NCI-H187 (cell line): ENCODE results near the gene APOM.

Experiments used
- DNase-seq, 2 experiments: peaks; one replicate each; lab custom pipeline; 2025; lab: John Stamatoyannopoulos, UW

The APOM gene

GRCh38 chr6:31680226-31681134, 24.8 kb downstream of the APOM start, which contains the start of gene LY6G5C:
Gene LY6G5C (minus strand): TSS chr6:31681067. CDS start chr6:31680373, 694 bp downstream.
- peak; percentile 18 to 60 for DNase-seq

- DNase-seq: peak in 1 of 2 experiments; percentile 3
Observed at GRCh38 chr6:31681135-31681671, 25.5 kb downstream of the APOM start.

GRCh38 chr6:31683591-31683990, 27.9 kb downstream of the APOM start:
- no peak for DNase-seq

- DNase-seq: no peak
Observed at GRCh38 chr6:31686483-31686882, 30.8 kb downstream of the APOM start.

- DNase-seq: no peak
Observed at GRCh38 chr6:31687321-31687720, 31.6 kb downstream of the APOM start.

GRCh38 chr6:31687860-31688693, 32.4 kb downstream of the APOM start:
- no peak for DNase-seq

- no peak for DNase-seq
Observed at GRCh38 chr6:31689249-31690110, 33.8 kb downstream of the APOM start.

- DNase-seq: no peak
Observed at GRCh38 chr6:31690231-31691077, 34.8 kb downstream of the APOM start.

- no peak for DNase-seq
Observed at GRCh38 chr6:31691078-31691463, 35.4 kb downstream of the APOM start.

GRCh38 chr6:31691564-31692108, 35.9 kb downstream of the APOM start:
- no peak for DNase-seq

- DNase-seq: no peak
Observed at GRCh38 chr6:31692353-31692752, 36.7 kb downstream of the APOM start.

GRCh38 chr6:31692886-31693285, 37.2 kb downstream of the APOM start:
- no peak for DNase-seq

- no peak for DNase-seq
Observed at GRCh38 chr6:31693535-31693934, 37.8 kb downstream of the APOM start.

- no peak for DNase-seq
Observed at GRCh38 chr6:31697555-31697954, 41.9 kb downstream of the APOM start.

- DNase-seq: no peak
Observed at GRCh38 chr6:31700740-31701401, 45.2 kb downstream of the APOM start.

GRCh38 chr6:31701666-31702404, 46.1 kb downstream of the APOM start:
- DNase-seq: no peak

- DNase-seq: no peak
Observed at GRCh38 chr6:31702405-31702818, 46.7 kb downstream of the APOM start.

- peak; percentile 85 to 96 for DNase-seq
Observed at GRCh38 chr6:31702819-31703716, 47.4 kb downstream of the APOM start, which contains the start of gene ABHD16A. Gene ABHD16A (minus strand): TSS chr6:31703324. CDS start chr6:31703281, 43 bp downstream.
